HG02943 (cell line): Measurements from ENCODE around the gene ARHGAP23.
"Not testable (repeated sequence)": the region's sequence is repeated elsewhere in the genome, so short reads cannot be mapped to it uniquely, and the experiment has no call there.

Source experiments
- ATAC-seq: cut with Tn5 transposase; IDR thresholded peaks from one replicate; pipeline ENCODE4 v1.9.1; 2021; ENCODE audit warnings: mild to moderate bottlenecking, low read depth, moderate library complexity; ENCODE audit not compliant: unreplicated experiment

Gene ARHGAP23

GRCh38 chr17:38508954-38509771 is 80.9 kb downstream of the ARHGAP23 start:
- ATAC-seq: no peak

- no peak for ATAC-seq
Measured at GRCh38 chr17:38509772-38510420, 81.6 kb downstream of the ARHGAP23 start.

DNA sequence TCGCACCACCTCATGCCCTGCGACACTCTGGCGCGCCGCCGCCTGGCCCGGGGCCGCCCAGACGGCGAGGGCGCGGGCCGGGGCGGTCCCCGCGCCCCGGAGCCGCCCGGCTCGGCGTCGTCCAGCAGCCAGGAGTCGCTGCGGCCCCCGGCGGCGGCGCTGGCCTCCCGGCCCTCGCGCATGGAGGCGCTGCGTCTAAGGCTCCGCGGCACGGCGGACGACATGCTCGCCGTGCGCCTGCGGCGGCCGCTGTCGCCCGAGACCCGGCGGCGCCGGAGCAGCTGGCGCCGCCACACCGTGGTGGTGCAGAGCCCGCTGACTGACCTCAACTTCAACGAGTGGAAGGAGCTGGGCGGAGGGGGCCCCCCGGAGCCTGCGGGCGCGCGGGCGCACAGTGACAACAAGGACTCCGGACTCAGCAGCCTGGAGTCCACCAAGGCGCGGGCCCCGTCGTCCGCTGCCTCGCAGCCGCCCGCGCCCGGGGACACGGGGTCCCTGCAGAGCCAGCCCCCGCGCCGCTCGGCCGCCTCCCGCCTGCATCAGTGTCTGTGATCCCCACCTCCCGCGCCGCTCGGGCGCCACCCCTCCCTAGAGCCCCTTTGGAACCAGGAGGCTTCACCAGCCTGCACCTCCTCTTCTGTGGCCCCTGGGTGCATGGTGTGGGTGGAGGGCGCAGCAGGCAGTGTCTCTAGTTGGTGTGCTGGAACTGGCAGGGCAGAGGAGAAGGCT is 82.3 kb downstream of the ARHGAP23 start:
- no peak for ATAC-seq

DNA sequence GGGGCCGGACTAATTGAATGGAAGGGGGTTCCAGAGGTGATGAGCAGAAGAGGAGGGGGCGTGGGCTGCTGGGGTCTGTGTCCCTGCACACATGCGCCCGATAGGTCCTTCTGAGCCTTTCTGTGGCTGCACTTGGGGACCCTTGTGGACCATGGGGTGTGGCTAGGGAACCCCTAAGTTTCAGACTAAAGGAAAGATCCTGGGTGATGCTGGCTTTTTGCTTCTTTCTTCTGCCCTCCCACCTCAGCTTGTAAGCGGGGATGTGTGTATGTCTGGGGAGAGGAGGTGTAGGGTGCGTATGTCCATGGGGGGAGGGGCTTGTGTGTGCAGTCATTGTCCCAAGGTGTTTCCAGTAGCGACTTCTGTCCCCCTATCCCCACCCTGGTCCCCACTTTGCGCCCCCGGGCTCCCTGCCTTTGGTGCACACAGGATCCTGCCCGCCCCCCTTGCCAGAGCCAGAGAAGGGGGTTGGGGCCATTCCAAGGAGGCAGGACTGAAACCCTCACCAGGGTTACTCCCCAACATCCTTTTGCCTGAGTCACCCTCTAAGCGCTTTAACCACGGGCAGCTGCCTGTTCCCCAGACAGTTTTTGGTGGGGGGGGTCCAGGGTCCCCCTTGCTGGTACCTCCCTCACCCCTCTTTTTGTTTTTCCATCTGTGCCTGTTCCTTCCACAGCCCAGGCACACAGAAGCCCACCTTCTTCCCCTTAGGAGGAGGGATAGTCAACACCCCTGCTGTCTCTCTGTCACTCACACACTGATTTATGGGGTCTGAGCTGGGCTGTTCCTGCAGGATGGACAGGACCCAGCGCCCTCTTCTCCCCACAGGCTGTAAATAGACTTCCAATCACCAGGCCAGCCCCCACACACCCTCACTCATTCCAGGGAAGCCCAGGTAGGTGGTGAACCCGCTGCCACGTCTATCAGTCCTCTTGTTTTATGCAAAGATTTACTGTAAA is 83.2 kb downstream of the ARHGAP23 start:
- no peak for ATAC-seq

- no peak for ATAC-seq
Measured at GRCh38 chr17:38512473-38513058, 84.3 kb downstream of the ARHGAP23 start.

GRCh38 chr17:38526526-38526925 is 98.3 kb downstream of the ARHGAP23 start:
- not testable (repeated sequence) for ATAC-seq

DNA sequence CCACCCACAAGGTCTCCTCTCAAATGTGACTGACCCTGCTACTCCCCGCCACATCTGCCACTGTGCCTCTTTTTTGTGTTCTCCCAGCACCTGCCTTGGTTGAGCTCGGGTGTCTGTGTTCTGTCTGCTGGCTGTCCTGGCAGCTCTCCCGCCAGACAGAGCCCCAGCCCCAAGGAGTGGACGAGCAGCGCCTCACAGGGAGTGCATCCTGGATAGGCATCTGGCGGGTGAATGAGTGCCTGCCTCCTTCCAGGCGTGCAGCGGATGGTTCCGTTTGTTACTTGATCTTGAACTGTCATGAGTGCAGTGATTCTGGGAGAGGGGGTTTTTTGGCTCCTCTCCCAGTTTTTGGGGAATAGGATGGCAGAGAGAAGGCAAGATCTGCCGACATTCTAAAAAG is 99.9 kb downstream of the ARHGAP23 start:
- ATAC-seq: not testable (repeated sequence)

DNA sequence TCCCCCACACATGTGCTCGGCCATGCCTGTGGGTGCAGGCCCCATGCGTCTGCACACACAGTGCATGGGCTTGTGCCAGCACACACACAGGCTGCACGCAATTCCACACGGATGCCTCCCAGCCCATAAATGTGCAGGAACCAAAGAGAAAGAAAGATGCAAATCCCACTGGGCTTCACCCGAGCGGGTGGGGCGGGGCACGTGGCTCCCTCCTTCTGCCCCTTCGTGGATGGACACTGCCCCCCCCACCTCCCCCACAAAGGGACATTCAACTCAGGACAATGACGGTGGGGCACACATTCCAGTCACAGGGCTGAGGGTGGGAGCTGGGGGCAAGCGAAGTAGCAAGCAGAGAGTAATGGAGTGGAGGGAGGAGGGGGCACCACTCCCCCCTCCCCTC is 102.6 kb downstream of the ARHGAP23 start:
- not testable (repeated sequence) for ATAC-seq

GRCh38 chr17:38531761-38532160 is 103.5 kb downstream of the ARHGAP23 start:
- not testable (repeated sequence) for ATAC-seq

- no peak for ATAC-seq
Measured at GRCh38 chr17:38532451-38532850, 104.2 kb downstream of the ARHGAP23 start.

- no peak for ATAC-seq
Measured at GRCh38 chr17:38533241-38533640, 105.0 kb downstream of the ARHGAP23 start.

GRCh38 chr17:38533866-38534497 is 105.7 kb downstream of the ARHGAP23 start:
- ATAC-seq: no peak

- no peak for ATAC-seq
Measured at GRCh38 chr17:38534498-38534885, 106.2 kb downstream of the ARHGAP23 start.

- ATAC-seq: no peak
Measured at GRCh38 chr17:38535886-38536285, 107.6 kb downstream of the ARHGAP23 start.

GRCh38 chr17:38536661-38537060 is 108.4 kb downstream of the ARHGAP23 start:
- no peak for ATAC-seq

DNA sequence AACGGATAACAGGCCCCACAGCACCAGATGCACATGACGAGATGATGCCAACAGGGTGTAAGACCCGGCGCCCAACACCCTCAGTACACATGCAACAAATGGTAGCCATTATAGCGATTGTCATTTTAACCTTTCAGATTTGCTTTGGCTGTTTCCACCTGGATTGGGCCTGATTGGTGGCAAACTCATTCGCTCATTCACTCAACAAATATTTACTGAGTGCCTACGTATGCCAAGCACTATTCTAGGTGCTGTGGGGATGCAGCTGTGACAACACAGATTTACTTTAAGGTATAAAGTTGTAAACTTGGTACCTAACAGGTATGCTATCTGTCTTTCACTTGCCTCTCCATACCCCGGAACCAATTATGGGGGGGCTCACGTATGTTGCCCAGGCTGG is 110.6 kb downstream of the ARHGAP23 start:
- ATAC-seq: no peak

DNA sequence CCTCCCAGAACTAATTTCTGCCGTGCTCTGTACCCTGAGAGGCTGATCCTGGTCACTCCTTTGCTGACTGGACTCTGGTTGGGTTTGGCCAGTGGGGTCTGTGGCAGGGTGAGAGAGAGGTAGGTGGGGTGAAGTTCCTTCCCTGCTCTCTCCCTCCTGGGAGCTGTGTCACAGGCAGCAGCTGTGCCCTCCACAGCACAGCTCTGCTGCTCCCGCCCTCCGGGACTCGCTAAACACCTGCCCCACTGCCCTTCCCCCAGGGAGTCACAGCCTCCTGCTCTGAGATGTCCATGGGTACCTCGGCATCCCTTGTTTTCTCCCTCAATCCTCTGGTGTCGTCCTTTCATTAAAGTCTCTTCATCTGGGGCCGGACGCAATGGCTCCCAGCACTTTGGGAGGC is 111.1 kb downstream of the ARHGAP23 start:
- ATAC-seq: no peak

- no peak for ATAC-seq
Measured at GRCh38 chr17:38540514-38541045, 112.3 kb downstream of the ARHGAP23 start.

- ATAC-seq: no peak
Measured at GRCh38 chr17:38541281-38541680, 113.0 kb downstream of the ARHGAP23 start.
